PC-9 (cell line): Measurements from ENCODE around the gene STARD10. TPM values are rescaled to one million over a fixed set of nuclear protein-coding genes. Genes with fewer than 3 reads are reported as not detected.

ENCODE experiments used
- BruUV-seq: library from RNA; stranded (reverse); fragments of 400-500 nt; replicated peaks from 2 replicates; lab custom pipeline; 2021; lab: Mats Ljungman, UMichigan
- CTCF ChIA-PET: fragments of 300-600 bp; sonication (Branson Sonifier 250); formaldehyde crosslinking; loops from one replicate; lab custom pipeline; 2022; ENCODE audit warnings: antibody characterized with exemption; lab: Charles Lee
- POLR2A ChIA-PET: fragments of 300-600 bp; sonication (Branson Sonifier 250); formaldehyde crosslinking; loops from one replicate; lab custom pipeline; 2022; ENCODE audit warnings: antibody characterized with exemption; ENCODE audit not compliant: unreplicated experiment; lab: Charles Lee
- DNase-seq, 2 experiments: peaks; one replicate each; pipeline versions ENCODE4 v3.0.0 to v3.0.0-alpha.2; 2015 to 2022; ENCODE audit warnings: mixed read lengths in 1 of 2
- H2AFZ ChIP-seq: fragments of 200-600 bp; sonication (generic); 2 replicates; pipeline ENCODE4 v1.8.1; 2017; ENCODE audit warnings: antibody characterized with exemption
- H3F3A ChIP-seq: fragments of 200-600 bp; sonication (generic); 2 replicates; pipeline ENCODE4 v1.8.1; 2017; ENCODE audit warnings: antibody characterized with exemption, mild to moderate bottlenecking, low read depth; ENCODE audit not compliant: insufficient read depth
- H3K27ac ChIP-seq: fragments of 200-600 bp; sonication (generic); 2 replicates; pipeline ENCODE4 v1.6.1; 2016; ENCODE audit warnings: mixed run types
- H3K27me3 ChIP-seq: fragments of 200-600 bp; sonication (generic); 2 replicates; pipeline ENCODE4 v1.6.1; 2016; ENCODE audit warnings: low read depth, mixed run types; ENCODE audit not compliant: insufficient read depth
- H3K36me3 ChIP-seq: fragments of 200-600 bp; sonication (generic); 2 replicates; pipeline ENCODE4 v1.6.1; 2016; ENCODE audit warnings: low read depth, mixed run types
- H3K4me1 ChIP-seq: fragments of 200-600 bp; sonication (generic); replicated peaks from 2 replicates; pipeline ENCODE4 v1.6.1; 2016; ENCODE audit warnings: mixed run types; ENCODE audit not compliant: insufficient read depth
- H3K4me2 ChIP-seq: fragments of 200-600 bp; sonication (generic); 2 replicates; pipeline ENCODE4 v1.6.1; 2017; ENCODE audit warnings: mixed run types
- H3K4me3 ChIP-seq: fragments of 200-600 bp; sonication (generic); 2 replicates; pipeline ENCODE4 v1.6.1; 2016; ENCODE audit warnings: mixed run types
- H3K79me2 ChIP-seq: fragments of 200-600 bp; sonication (generic); 2 replicates; pipeline ENCODE4 v1.6.1; 2017; ENCODE audit warnings: low read depth, mixed run types
- H3K9me2 ChIP-seq: fragments of 200-600 bp; sonication (generic); 2 replicates; pipeline ENCODE4 v1.8.1; 2017; ENCODE audit warnings: mild to moderate bottlenecking; ENCODE audit not compliant: insufficient read depth
- H3K9me3 ChIP-seq: fragments of 200-600 bp; sonication (generic); 2 replicates; pipeline ENCODE4 v1.8.1; 2016; ENCODE audit warnings: low read depth; ENCODE audit not compliant: insufficient read depth
- H4K20me1 ChIP-seq: fragments of 200-600 bp; sonication (generic); 2 replicates; pipeline ENCODE4 v1.8.1; 2017; ENCODE audit not compliant: insufficient read depth
- EZH2 ChIP-seq: fragments of 200-600 bp; sonication (generic); IDR thresholded peaks from 2 replicates; pipeline ENCODE4 v1.8.0; 2017; ENCODE audit warnings: antibody characterized with exemption, low read depth
- intact Hi-C: fragments of 100-400 bp; cut with micrococcal nuclease; formaldehyde crosslinking; loops from one replicate; pipeline ENCODE4 v1.10.0; 2022; ENCODE audit not compliant: unreplicated experiment
- total RNA-seq: library from RNA; stranded (reverse); gene quantifications from 2 replicates; pipeline ENCODE4 v1.2.3, GENCODE V29; 2021
- TF ChIP-seq, protein P1 (sequence below): fragments of 200-600 bp; sonication (generic); conservative IDR thresholded peaks from 2 replicates; pipeline ENCODE4 v1.6.1; 2017; ENCODE audit warnings: mixed run types, antibody characterized with exemption, mild to moderate bottlenecking, moderate library complexity

The STARD10 gene
- total RNA-seq, 1 experiment from 2014 or later, result 145 TPM

DNA sequence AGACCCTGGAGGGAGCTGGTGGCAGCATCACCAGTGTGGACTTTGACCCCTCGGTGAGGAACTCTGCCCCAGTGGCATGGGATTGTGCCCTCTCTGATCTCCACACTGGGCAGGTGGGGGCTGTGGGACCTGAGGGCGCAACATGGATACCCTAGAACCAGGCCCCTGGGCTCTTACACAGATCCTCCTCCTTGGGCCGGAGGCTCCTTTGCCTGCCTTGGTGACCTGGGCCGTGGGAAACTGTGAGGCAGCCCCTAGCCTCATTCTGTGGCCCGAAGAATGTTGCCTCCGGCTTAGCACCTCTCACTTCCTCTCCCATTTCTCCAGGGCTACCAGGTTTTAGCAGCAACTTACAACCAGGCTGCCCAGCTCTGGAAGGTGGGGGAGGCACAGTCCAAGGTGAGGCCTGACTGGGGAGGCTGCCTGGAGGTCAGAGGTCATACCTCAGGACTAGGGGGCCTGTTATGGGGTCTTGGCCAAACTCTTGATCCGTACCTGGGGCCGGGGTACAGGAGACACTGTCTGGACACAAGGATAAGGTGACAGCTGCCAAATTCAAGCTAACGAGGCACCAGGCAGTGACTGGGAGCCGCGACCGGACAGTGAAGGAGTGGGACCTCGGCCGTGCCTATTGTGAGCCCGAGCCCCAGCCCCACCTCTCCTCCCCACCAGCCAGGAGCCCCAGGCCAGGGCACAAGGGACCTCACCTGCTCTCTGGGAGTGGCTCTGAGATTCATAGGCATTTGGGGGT lies 32.5 kb upstream of the STARD10 start:
- no peak overlapping the region for H2AFZ ChIP-seq
- no peak overlapping the region for H3K4me2 ChIP-seq
- H3K9me3 ChIP-seq, result no peaks in the 10 kb centered on the region
- ChIA-PET POLR2A (no interaction called here), CTCF (no interaction called here)
- no TSS peak for BruUV-seq
- intact Hi-C loops, result no loop called here
- H3K79me2 ChIP-seq, result no peaks in the 10 kb centered on the region
- no peak for DNase-seq
- TF ChIP-seq, protein P1, sequence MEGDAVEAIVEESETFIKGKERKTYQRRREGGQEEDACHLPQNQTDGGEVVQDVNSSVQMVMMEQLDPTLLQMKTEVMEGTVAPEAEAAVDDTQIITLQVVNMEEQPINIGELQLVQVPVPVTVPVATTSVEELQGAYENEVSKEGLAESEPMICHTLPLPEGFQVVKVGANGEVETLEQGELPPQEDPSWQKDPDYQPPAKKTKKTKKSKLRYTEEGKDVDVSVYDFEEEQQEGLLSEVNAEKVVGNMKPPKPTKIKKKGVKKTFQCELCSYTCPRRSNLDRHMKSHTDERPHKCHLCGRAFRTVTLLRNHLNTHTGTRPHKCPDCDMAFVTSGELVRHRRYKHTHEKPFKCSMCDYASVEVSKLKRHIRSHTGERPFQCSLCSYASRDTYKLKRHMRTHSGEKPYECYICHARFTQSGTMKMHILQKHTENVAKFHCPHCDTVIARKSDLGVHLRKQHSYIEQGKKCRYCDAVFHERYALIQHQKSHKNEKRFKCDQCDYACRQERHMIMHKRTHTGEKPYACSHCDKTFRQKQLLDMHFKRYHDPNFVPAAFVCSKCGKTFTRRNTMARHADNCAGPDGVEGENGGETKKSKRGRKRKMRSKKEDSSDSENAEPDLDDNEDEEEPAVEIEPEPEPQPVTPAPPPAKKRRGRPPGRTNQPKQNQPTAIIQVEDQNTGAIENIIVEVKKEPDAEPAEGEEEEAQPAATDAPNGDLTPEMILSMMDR, result no peak
- TF ChIP-seq EZH2, result no peak
- no peaks in the 10 kb centered on the region for H4K20me1 ChIP-seq
- no peaks in the 10 kb centered on the region for H3K36me3 ChIP-seq
- no peaks in the 10 kb centered on the region for H3K27me3 ChIP-seq
- H3K4me3 ChIP-seq, result no peak overlapping the region
- peaks cover 6% of the 10 kb centered on the region for H3F3A ChIP-seq
- H3K4me1 ChIP-seq, result peaks cover 9% of the 10 kb centered on the region
- H3K27ac ChIP-seq, result no peak overlapping the region
- H3K9me2 ChIP-seq, result no peaks in the 10 kb centered on the region

DNA sequence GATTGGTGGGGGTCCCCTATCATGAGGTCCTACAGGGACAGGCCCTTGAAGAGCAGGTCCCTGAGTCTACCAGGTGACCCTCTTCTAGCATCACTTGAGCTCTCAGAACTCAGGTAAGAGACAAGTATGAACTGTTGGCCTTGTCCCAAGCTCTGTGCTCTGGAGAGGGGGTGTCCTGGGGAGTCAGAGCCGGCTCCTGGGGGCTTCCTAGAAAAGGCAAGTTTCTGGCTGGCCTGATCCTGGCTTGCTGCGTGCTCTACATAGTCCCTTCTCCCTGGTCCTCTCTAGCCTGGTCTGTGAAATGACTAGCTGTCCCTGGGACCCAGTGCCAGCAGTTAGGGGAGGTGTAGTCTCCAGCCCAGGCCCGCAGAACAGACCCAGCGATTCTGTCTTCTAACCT lies 31.8 kb upstream of the STARD10 start:
- Histone ChIP-seq H3K9me2 (no peaks in the 10 kb centered on the region), H3K79me2 (no peaks in the 10 kb centered on the region), H3K4me2 (no peak overlapping the region), H4K20me1 (no peaks in the 10 kb centered on the region), H3K9me3 (no peaks in the 10 kb centered on the region), H3K4me3 (no peak overlapping the region), H3K36me3 (no peaks in the 10 kb centered on the region), H3K27me3 (no peaks in the 10 kb centered on the region), H2AFZ (no peak overlapping the region), H3F3A (peaks cover 6% of the 10 kb centered on the region), H3K4me1 (peaks cover 15% of the 10 kb centered on the region), H3K27ac (no peak overlapping the region)
- BruUV-seq, result no TSS peak
- TF ChIP-seq, protein P1, result no peak
- TF ChIP-seq EZH2, result no peak
- POLR2A ChIA-PET, result no interaction called here
- intact Hi-C loops, result no loop called here
- CTCF ChIA-PET, result no interaction called here
- no peak for DNase-seq

DNA sequence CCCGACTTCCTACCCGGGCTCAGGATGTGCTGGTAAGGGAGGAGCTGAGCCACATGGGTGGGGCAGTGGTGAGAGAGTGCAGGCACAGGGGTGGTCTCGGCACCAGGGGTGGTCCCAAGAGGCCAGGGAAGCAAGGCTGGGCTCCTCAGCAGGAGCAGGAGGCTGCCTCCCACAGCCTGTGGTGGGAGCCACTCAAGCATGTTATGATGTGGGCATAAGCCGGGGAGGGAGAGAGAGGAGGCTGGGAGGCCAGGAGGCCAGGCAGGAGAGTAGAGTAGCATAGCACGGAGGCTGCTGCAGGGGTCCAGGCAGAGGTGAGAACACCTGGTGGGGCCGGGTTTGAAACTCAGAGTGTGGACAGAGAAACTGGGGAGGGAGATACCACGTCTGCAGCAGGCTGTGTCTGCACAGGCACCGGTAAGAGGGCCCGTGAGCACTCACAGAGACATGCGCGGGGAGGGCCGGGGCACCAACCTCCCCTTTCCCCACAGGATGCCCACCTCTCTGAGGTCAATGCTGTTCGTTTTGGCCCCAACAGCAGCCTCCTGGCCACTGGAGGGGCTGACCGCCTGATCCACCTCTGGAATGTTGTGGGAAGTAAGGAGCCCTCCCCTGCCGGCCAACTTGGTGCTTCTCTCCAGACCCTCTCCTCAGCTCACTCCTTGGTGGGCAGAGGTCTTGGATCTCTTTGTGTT lies 31.1 kb upstream of the STARD10 start:
- TF ChIP-seq, protein P1, result no peak
- TF ChIP-seq EZH2, result no peak
- Histone ChIP-seq H4K20me1 (no peaks in the 10 kb centered on the region), H3K9me3 (no peaks in the 10 kb centered on the region), H3F3A (peaks cover 6% of the 10 kb centered on the region), H3K27me3 (no peaks in the 10 kb centered on the region), H3K36me3 (no peaks in the 10 kb centered on the region), H3K4me2 (no peak overlapping the region), H2AFZ (no peak overlapping the region), H3K79me2 (no peaks in the 10 kb centered on the region), H3K4me3 (no peak overlapping the region), H3K4me1 (peaks cover 15% of the 10 kb centered on the region), H3K27ac (no peak overlapping the region), H3K9me2 (no peaks in the 10 kb centered on the region)
- DNase-seq, result no peak
- no TSS peak for BruUV-seq
- intact Hi-C loops, result no loop called here
- CTCF ChIA-PET, result no interaction called here
- POLR2A ChIA-PET, result no interaction called here
